ACHN (cell line): ENCODE data around the gene NPIPB9.
"Not testable (repeated sequence)": the region's sequence is repeated elsewhere in the genome, so short reads cannot be mapped to it uniquely, and the experiment has no call there.

Source experiments
- DNase-seq: peaks from one replicate; pipeline ENCODE4 v3.0.0-alpha.2; 2015
- in situ Hi-C: cut with HindIII; loops from 2 replicates; pipeline ENCODE4 v1.10.0; 2017; ENCODE audit warnings: low sequenced_read_pairs, low pct_ligation_motif_present, low pct_unique_long_range_greater_than_20kb

NPIPB9 gene

GRCh38 chr16:28751487-28751886, at the start of gene NPIPB9:
TSS of gene NPIPB9 (plus strand) at chr16:28751787.
- in situ Hi-C loops, DNase-seq: not testable (repeated sequence)

GRCh38 chr16:28704246-28704645, 47.3 kb upstream of the NPIPB9 start:
- DNase-seq, in situ Hi-C loops: not testable (repeated sequence)

- in situ Hi-C loops, DNase-seq: not testable (repeated sequence)
These were observed 40.1 kb upstream of the NPIPB9 start, which contains the start of gene EIF3C for GRCh38 chr16:28711220-28712083. TSS of gene EIF3C (plus strand) at chr16:28711464. CDS start at chr16:28711687, 223 bp downstream.

GRCh38 chr16:28722852-28723650, 28.5 kb upstream of the NPIPB9 start:
- in situ Hi-C loops, DNase-seq: not testable (repeated sequence)

GRCh38 chr16:28731253-28731652, 20.3 kb upstream of the NPIPB9 start:
- in situ Hi-C loops, DNase-seq: not testable (repeated sequence)

- DNase-seq, in situ Hi-C loops: not testable (repeated sequence)
These were observed 19.0 kb upstream of the NPIPB9 start for GRCh38 chr16:28732455-28733124.

- in situ Hi-C loops, DNase-seq: not testable (repeated sequence)
These were observed 11.8 kb upstream of the NPIPB9 start for GRCh38 chr16:28739787-28740186.

GRCh38 chr16:28740631-28741030, 11.0 kb upstream of the NPIPB9 start:
- in situ Hi-C loops, DNase-seq: not testable (repeated sequence)

- DNase-seq, in situ Hi-C loops: not testable (repeated sequence)
These were observed 10.3 kb upstream of the NPIPB9 start for GRCh38 chr16:28741295-28741694.

GRCh38 chr16:28746618-28747350, 4.8 kb upstream of the NPIPB9 start:
- DNase-seq, in situ Hi-C loops: not testable (repeated sequence)

- in situ Hi-C loops, DNase-seq: not testable (repeated sequence)
These were observed 1.6 kb upstream of the NPIPB9 start for GRCh38 chr16:28749997-28750465.

GRCh38 chr16:28750469-28751067, 1.0 kb upstream of the NPIPB9 start:
- DNase-seq, in situ Hi-C loops: not testable (repeated sequence)

- in situ Hi-C loops, DNase-seq: not testable (repeated sequence)
These were observed 30.1 kb downstream of the NPIPB9 start for GRCh38 chr16:28781697-28782096.

GRCh38 chr16:28782357-28782756, 30.8 kb downstream of the NPIPB9 start:
- DNase-seq, in situ Hi-C loops: not testable (repeated sequence)

GRCh38 chr16:28802235-28803019, 50.8 kb downstream of the NPIPB9 start:
- DNase-seq, in situ Hi-C loops: not testable (repeated sequence)

- in situ Hi-C loops, DNase-seq: not testable (repeated sequence)
These were observed 56.0 kb downstream of the NPIPB9 start for GRCh38 chr16:28807445-28808120.
